CMK (cell line): ENCODE results near the gene TLL2.
"Not testable (repeated sequence)": the region's sequence is repeated elsewhere in the genome, so short reads cannot be mapped to it uniquely, and the experiment has no call there.

Experiments used
- DNase-seq: peaks from one replicate; pipeline ENCODE4 v3.0.0-alpha.2; 2010; ENCODE audit warnings: low read depth

TLL2 gene

GRCh38 chr10:96513698-96514561 is at the start of gene TLL2:
Gene TLL2, minus strand, starts transcription at chr10:96513926. Its CDS starts 241 bp downstream, at chr10:96513685.
- peak; percentile 58 for DNase-seq

DNA sequence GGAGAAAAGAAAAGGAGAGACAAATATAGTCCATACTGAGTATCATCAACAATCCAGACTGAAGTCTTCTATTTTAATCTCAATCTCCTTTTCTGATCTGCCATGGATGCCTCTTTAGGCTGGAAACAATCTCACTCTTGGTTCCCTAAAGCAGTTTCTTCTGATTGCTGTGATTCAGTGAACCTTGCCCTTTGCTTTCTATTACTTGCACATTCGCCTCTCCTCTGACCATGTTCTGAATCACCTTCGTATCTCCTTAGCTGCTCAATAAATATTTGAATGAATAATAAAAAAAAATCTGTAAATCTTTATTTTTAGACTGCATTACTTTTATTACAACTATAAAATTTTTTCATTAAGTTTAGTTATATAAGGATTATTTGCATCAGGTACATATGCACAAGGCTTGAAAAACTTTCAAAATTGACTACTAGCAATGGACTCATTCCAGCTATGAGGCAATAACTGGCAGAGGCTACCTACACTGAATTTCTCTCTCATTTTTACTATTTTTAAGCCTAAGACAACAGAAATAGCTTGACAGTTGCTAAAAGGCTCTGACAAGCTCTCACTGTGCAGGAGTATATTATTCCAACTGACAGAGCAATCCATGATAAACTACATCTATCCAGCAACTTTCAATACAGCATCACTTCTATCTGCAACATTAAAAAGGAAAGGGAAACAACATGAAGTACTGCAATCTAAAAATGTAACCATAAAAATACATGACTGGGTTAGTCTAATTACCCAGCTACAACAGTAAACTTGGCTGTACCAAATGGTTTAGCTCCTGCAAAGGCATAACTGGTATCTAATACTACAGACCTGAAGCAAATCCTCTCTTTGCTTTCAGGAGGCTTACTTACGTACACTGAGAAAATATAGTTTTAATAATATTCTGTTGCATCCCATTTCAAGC is 47.5 kb upstream of the TLL2 start:
- DNase-seq, result no peak

- no peak for DNase-seq
Observed at GRCh38 chr10:96560489-96560888, 46.8 kb upstream of the TLL2 start.

GRCh38 chr10:96556003-96556402 is 42.3 kb upstream of the TLL2 start:
- DNase-seq, result no peak

GRCh38 chr10:96555330-96555729 is 41.6 kb upstream of the TLL2 start:
- no peak for DNase-seq

- DNase-seq, result no peak
Observed at GRCh38 chr10:96548589-96548988, 34.9 kb upstream of the TLL2 start.

GRCh38 chr10:96545558-96545957 is 31.8 kb upstream of the TLL2 start:
- DNase-seq, result not testable (repeated sequence)

DNA sequence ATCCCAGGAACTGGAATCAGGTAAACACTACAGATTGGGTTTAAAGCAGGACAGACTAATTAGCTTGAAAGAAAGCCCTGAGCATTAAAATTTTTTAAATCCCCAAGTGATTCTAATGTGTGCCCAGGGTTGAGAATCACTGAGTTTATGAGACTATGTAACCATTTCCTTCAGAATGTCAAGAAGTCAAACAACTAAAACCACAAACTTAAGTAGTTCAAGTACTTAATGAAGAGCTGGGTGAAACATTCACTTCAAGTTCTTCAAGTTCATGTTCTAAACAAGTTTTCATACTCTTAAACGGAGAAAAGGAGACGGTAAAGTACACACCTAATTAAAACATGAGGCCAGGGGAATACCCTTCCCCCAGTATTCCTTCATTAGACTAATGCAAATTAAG is 28.2 kb upstream of the TLL2 start:
- no peak for DNase-seq

- no peak for DNase-seq
Observed at GRCh38 chr10:96540240-96540639, 26.5 kb upstream of the TLL2 start.

DNA sequence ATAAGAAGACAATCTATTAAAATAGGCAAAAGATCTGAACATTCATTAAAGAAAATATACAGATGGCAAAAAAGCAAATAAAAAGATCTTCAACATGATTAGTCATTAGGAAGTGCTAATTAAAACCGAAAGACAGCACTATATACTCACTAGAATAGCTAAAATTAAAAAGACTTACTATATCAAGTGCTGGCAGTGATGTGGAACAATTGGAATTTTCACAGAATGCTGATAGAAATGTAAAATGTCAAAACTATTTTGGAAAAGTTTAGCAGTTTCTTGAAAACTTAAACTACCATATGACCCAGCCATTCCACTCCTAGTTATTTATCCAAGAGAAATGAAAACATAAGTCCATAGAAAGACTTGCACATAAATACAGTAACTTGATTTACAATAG is 25.0 kb upstream of the TLL2 start:
- no peak for DNase-seq

DNA sequence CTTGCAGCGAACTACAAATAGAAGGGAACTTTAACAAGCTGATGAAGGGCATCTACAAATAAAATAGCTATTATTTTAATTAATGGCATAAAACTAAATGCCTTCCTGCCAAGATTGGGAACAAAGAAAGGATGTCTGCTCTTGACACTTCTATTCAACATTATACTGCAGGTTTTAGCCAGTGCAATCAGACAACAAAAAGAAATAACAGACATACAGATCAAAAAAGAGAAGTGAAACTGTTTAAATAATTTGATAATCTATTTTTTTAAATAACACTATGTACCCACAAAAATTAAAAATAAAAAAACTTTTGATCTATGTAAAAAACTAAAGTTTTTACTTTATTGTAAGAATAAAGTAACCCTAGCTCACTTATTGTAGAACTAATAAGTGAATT is 22.4 kb upstream of the TLL2 start:
- DNase-seq, result no peak

- DNase-seq, result no peak
Observed at GRCh38 chr10:96532523-96532922, 18.8 kb upstream of the TLL2 start.

- DNase-seq, result no peak
Observed at GRCh38 chr10:96529634-96530279, 16.0 kb upstream of the TLL2 start.

DNA sequence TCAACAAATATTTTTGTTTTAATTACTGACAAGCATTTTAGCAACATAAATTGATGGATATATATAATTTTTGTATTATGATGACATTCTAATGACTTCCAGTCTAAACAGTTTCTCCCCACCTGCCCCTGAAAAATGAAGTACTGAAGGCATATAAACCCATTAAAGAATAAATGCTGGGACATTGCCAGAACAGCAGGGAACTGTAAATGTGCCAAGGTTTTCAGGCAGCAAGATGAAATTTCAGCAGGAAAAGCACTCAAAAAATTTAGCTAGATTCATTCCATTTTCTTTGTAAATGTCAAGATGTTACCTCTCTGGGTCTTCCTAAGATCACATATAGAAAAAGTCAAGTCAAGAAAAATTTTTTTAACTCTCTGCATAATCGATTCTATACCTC is 11.0 kb upstream of the TLL2 start:
- no peak for DNase-seq

GRCh38 chr10:96517284-96517683 is 3.6 kb upstream of the TLL2 start:
- no peak for DNase-seq

DNA sequence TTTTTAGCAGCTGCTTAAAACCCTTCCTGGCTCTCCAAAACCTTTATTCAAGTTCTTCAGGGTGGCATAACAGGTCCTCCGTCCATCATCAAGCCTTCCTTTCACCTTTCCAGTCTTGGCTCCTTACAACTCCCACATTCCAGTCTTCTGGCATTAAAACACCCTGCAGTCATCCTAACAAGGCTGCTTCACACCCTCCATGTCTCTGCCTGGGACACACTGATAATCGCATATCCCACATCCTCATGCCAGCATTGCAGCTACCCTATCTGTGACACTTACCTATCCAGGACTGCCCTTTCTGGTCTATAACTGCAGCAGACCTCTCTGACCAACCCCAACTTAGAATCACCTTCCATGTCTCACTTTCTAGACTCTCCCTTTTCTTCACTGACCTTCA is 2.6 kb upstream of the TLL2 start:
- no peak for DNase-seq

DNA sequence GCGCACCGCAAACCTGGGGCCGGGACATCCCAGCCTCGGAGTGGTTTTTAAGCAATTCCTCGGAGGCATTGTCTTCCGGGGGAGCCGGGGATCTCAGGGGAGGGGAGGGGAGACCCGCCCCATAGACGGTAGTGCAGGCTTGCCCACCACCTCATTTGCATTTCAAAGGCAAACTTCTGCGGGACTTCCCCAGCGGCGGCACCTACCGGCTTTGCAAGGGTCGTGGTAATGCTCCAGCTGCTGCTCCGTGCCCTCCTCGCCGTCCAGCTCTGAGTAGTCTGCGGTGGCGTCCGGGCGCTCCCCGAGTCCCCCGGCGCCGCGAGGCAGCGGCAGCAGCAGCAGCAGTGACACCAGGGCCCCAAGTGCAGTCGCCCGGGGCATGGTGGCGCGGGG is 425 bp downstream of the TLL2 start:
- DNase-seq, result no peak

DNA sequence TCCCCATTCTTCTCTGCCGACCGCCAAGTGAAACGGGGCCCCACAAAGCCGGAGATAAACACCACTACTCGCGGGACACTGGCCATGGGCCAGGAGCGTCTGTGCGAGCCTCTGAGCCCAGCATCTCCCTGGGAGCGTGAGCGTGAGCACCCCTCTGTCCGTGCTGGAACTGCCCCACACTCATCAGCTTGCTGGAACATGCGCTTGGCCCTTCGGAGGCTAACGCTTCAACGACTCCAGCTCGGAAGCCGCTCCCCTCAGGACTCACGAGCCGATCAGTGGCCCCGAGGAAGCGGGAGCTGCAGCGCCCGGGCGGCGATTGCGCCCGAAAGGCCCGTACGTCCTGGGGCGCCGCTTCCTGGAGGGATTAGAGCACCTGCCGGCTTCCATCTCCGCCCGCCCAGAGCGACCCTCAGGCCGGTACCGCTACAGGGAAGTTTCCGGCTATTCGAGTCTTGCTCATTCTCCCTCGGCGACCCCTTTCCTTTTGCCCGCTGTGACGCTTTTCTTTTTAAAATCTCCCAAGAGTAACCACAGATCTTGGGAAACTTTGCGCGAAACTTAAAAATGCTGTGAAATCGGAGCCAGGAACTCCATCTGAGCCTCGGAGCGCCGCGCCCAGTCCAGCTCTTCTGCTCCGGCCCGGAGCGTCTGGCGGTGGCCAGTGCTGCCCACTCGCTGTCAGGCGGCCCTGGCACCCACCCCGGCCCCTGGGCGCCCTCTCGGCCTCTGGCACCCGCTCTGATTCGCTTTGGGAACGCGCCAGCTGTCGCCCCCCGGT is 1.0 kb downstream of the TLL2 start:
- no peak for DNase-seq

DNA sequence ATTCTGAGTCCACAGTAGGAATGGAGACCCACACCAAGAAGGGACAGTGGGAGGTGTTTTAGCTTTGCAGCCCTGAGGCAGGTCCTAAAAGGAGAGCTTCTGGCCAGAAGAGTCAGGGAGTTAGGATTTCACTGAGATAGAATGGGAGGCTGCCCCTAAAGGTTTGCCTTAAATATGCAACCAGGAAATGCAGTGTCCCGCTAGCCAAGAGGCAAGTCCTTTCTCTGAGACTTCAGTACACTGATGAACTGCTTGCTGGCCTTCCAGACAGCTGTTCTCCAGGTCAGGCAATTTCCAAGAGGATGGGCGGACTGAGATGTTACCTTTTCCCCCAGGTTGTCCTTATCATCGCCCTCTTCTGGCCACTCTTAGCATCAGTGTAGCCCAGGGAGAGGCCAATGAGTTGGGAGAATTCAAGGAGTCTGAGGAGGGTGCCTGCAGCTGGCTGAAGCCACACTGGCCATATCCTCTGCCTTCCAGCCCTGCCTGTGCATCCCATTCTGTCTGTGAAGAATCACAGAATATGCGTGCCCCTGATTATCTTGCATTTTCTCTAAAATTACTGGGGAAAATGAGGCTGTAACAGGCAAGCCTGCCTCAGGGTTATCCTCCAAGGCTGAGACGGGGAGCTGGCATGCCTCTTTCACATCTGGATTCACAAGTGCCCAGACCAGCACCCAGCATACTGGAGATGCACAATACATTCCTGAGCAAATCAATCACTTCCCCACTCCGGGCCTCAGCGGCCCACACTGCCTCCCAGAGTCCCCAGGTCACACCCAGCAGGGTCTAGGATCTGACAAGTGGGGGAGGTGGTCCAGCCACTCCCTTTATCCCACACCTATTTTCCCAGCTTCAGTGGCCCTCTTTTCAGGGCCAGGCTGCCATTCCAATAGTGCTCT is 2.4 kb downstream of the TLL2 start:
- DNase-seq, result no peak

DNA sequence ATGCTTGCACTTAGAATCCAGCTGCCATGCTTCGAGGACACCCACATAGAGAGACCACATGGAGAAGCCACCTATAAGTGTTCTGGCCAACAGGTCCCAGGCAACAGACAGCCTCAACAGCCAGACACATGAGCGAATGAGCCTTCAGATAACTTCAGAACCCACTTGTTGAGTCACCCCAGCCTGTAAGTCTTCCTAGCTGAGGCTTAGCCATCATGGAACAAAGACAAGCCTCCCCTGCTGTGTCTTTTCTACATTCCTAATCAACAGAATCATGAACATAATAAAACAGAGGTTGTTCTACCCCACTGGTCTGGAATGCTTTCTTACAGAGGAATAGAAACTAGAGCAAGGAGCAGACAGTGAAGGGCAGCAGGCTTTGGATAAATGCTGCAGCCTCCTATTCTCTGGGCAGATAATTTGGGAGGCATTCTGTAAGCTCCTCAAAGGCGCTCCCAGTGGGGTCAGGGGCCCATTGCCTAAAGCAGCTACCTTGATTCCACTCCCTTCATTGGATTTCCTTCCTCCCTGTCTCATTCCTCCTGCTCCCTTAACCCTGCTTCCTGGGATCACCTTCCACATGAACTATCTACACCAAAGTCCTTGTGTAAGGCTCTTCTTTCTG is 4.6 kb downstream of the TLL2 start:
- DNase-seq, result no peak
